ENCODE data around the gene SLC9C1.

Gene SLC9C1

DNA sequence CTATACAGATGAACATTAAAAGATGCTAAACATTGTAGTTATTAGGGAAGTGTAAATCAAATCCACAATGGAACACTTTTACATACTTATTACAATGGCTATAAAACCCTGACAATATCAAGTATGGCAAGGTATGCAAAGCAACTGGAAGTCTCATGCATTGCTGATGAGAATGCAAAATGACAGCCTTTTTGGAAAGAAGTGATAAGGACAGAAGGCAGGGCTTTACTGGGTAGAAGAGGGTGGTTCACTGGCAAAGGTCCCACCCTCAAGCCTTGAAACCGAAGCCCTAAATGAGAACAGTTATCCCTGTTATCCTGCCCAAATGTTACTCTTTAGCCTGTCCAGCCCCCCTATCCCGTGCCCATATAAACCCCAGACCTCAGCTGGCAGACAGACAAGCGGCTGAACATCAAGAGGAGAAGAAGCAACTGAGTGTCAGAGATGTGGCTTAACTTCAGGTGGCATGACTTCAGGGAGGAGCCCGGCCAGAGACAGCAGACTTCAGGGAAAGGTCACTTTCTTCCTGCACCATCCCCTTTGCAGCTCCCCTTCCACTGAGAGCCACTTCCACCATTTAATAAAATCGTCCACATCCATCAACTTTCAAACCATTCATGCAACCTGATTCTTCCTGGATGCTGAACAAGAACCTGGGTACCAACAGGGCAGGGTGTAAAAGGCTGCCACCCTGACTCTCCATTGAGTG is 160.2 kb downstream of the SLC9C1 start:
- no peak for DNase-seq (ENCODE audit: low spot score)
- TF ChIP-seq, protein P1, sequence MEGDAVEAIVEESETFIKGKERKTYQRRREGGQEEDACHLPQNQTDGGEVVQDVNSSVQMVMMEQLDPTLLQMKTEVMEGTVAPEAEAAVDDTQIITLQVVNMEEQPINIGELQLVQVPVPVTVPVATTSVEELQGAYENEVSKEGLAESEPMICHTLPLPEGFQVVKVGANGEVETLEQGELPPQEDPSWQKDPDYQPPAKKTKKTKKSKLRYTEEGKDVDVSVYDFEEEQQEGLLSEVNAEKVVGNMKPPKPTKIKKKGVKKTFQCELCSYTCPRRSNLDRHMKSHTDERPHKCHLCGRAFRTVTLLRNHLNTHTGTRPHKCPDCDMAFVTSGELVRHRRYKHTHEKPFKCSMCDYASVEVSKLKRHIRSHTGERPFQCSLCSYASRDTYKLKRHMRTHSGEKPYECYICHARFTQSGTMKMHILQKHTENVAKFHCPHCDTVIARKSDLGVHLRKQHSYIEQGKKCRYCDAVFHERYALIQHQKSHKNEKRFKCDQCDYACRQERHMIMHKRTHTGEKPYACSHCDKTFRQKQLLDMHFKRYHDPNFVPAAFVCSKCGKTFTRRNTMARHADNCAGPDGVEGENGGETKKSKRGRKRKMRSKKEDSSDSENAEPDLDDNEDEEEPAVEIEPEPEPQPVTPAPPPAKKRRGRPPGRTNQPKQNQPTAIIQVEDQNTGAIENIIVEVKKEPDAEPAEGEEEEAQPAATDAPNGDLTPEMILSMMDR (IDR thresholded peaks at IDR 0.05), result no peak

DNA sequence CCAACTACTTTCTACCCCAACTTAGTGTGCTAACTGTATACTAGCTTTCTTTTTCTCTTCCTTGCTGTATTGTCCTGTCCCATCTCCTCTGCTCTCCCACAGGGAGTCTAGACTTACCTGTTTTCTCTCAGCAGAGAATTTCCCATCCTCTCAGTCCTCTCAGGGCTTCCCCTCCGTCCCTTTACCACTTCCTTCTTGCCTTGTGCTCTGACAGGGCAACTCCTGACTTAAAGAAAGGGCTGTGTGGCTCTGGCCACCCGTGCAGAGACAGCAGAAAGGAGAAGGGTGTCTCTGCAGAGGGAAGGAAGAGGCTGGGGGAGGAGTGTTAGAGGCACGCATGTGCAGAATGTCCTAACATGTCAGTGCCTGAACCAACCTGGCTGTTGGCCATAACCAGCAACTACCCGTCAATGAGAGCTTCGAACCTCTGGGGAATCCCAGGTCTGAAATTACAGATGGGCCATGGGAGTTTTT is 161.0 kb downstream of the SLC9C1 start, which contains the start of gene GCSAM:
Gene GCSAM, minus strand, starts transcription at position 274 of the 474 bp plus-strand sequence. Its CDS starts 128 bp downstream, at position 146.
- DNase-seq (ENCODE audit: low spot score), result no peak
- no peak within 1 kb of the TSS for H3K27ac ChIP-seq
- TF ChIP-seq, protein P1 (IDR thresholded peaks at IDR 0.05), result no peak
- H3K4me3 ChIP-seq, result no peak within 1 kb of the TSS

More for the DNA sequence above, 160.2 kb downstream of the SLC9C1 start:
- H3K4me3 ChIP-seq, result no peak overlapping the region
- no peak overlapping the region for H3K27ac ChIP-seq

DNA sequence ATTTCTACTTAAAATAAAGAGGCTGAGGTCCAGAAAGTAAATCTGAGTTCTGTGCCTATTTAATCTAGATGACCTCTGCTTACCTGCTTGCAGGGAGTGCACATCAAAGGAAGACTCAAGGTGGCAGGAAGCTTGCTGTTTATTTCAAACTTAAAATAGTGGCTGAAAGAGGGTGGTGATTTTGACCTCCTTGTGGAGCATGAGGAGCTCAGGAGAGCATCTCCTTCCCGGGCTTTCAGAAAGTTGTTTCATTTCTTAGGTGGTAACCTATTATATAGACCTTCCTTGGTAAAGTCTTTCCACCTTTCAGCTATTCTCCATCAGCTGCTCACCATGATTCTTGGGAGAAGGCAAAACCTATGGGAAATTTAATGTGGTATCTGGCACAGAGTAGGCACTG is 161.5 kb downstream of the SLC9C1 start:
- no peak for DNase-seq (ENCODE audit: low spot score)
- TF ChIP-seq, protein P1 (IDR thresholded peaks at IDR 0.05), result no peak
- Histone ChIP-seq H3K27ac (no peak overlapping the region), H3K4me3 (no peak overlapping the region)

DNA sequence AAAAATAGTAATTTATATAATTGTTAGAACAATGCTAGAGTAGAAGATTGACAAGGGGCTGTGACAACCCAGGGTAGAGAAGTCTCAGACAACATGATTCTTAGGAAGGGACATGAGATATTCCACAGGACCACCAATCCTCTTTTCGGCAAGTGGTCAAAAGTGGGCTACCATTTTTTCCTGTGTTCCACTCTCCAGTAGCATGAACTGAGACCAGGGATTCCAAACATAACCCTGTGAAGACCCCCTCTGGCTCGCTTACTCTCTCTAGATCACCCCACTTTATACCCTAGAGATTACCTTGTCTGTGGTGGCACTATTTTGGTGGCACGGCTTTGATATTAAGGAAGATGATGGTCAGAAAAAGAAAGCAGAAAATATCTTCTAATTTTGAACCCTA is 161.9 kb downstream of the SLC9C1 start:
- H3K27ac ChIP-seq, result no peak overlapping the region
- TF ChIP-seq, protein P1 (IDR thresholded peaks at IDR 0.05), result no peak
- H3K4me3 ChIP-seq, result no peak overlapping the region
- DNase-seq (ENCODE audit: low spot score), result no peak

DNA sequence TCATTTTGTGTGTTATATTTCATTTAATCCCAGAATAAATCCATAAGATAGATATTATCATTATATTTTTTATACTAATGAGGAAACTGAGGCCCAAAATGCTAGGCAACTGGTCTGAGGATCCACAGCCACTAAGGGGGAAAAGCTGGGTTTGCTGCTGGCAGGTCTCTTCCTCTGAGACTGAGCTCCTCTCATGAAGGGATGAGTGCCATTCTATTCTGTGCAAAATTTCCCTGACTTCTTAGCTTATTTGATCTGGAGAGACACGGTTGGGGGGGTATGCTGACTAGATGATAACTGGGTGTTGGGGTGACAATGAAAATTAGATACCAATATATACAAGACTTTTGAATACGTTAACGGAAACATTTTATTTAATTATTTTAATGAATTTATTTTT is 162.9 kb downstream of the SLC9C1 start:
- no peak for DNase-seq (ENCODE audit: low spot score)
- no peak overlapping the region for H3K4me3 ChIP-seq
- TF ChIP-seq, protein P1 (IDR thresholded peaks at IDR 0.05), result no peak
- no peak overlapping the region for H3K27ac ChIP-seq

DNA sequence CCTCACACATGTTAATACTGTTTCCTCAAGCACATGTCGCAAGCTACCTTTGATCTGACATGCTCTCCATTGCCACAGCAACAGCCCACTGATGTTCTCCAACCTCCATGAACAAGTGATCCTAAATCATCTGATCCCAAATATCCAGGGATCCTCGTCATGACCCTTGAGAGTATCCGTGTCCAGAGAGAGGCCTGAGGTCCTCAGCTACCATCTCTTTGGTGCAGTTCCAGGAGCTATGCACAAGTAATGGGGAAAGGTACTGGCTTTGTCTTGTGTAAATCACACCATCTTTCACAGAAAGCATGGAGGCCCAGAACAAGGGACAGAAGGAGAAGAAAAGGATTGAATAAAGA is 163.4 kb downstream of the SLC9C1 start:
- Histone ChIP-seq H3K27ac (no peak overlapping the region), H3K4me3 (no peak overlapping the region)
- no peak for DNase-seq (ENCODE audit: low spot score)
- TF ChIP-seq, protein P1 (IDR thresholded peaks at IDR 0.05), result no peak
